ENCODE measurements around the gene KRT1.

The KRT1 gene

GRCh38 chr12:52691841-52692150, 11.6 kb upstream of the KRT1 start:
- H3K27ac ChIP-seq (ENCODE audit: low read depth, low read length) = no peak overlapping the region
- peaks cover 0 to 23% (median 10%) of the 10 kb centered on the region in 5 donors for H3K4me1 ChIP-seq (ENCODE audit: control insufficient read depth in 5 of 5, insufficient read depth in 5 of 5, low read length in 5 of 5)
- no peaks in the 10 kb centered on the region for H3K36me3 ChIP-seq (ENCODE audit: control insufficient read depth in 5 of 5, insufficient read depth in 5 of 5, low read length in 5 of 5)
- H3K27me3 ChIP-seq (ENCODE audit: control insufficient read depth in 5 of 5, insufficient read depth in 4 of 5, low read length in 5 of 5) = peaks cover 17 to 54% (median 30%) of the 10 kb centered on the region in 5 donors
- H3K9me3 ChIP-seq (ENCODE audit: control insufficient read depth in 5 of 5, low read length in 5 of 5) = no peaks in the 10 kb centered on the region
- no peak overlapping the region for H3K4me3 ChIP-seq (ENCODE audit: low read depth in 1 of 5, low read length in 5 of 5)
- H3K9ac ChIP-seq (ENCODE audit: low read length in 5 of 5) = no peak overlapping the region

GRCh38 chr12:52691076-52691840, 11.1 kb upstream of the KRT1 start:
- no peaks in the 10 kb centered on the region for H3K9me3 ChIP-seq (ENCODE audit: control insufficient read depth in 5 of 5, low read length in 5 of 5)
- no peak overlapping the region for H3K27ac ChIP-seq (ENCODE audit: low read depth, low read length)
- H3K27me3 ChIP-seq (ENCODE audit: control insufficient read depth in 5 of 5, insufficient read depth in 4 of 5, low read length in 5 of 5) = peaks cover 17 to 56% (median 32%) of the 10 kb centered on the region in 5 donors
- H3K4me3 ChIP-seq (ENCODE audit: low read depth in 1 of 5, low read length in 5 of 5) = peak overlapping the region in 4 of 5 donors; percentile 20 to 55 (median 38)
- H3K9ac ChIP-seq (ENCODE audit: low read length in 5 of 5) = peak overlapping the region in 1 of 5 donors; percentile 41
- H3K36me3 ChIP-seq (ENCODE audit: control insufficient read depth in 5 of 5, insufficient read depth in 5 of 5, low read length in 5 of 5) = no peaks in the 10 kb centered on the region
- peaks cover 0 to 23% (median 10%) of the 10 kb centered on the region in 5 donors for H3K4me1 ChIP-seq (ENCODE audit: control insufficient read depth in 5 of 5, insufficient read depth in 5 of 5, low read length in 5 of 5)

GRCh38 chr12:52690351-52691075, 10.3 kb upstream of the KRT1 start:
- Histone ChIP-seq H3K27me3 (ENCODE audit: control insufficient read depth in 5 of 5, insufficient read depth in 4 of 5, low read length in 5 of 5) (peaks cover 17 to 57% (median 33%) of the 10 kb centered on the region in 5 donors), H3K9ac (ENCODE audit: low read length in 5 of 5) (peak overlapping the region in 1 of 5 donors; percentile 41), H3K4me1 (ENCODE audit: control insufficient read depth in 5 of 5, insufficient read depth in 5 of 5, low read length in 5 of 5) (peaks cover 0 to 23% (median 10%) of the 10 kb centered on the region in 5 donors), H3K4me3 (ENCODE audit: low read depth in 1 of 5, low read length in 5 of 5) (peak overlapping the region in 3 of 5 donors; percentile 36 to 55 (median 39)), H3K9me3 (ENCODE audit: control insufficient read depth in 5 of 5, low read length in 5 of 5) (no peaks in the 10 kb centered on the region), H3K27ac (ENCODE audit: low read depth, low read length) (no peak overlapping the region), H3K36me3 (ENCODE audit: control insufficient read depth in 5 of 5, insufficient read depth in 5 of 5, low read length in 5 of 5) (no peaks in the 10 kb centered on the region)

GRCh38 chr12:52689936-52690335, 9.7 kb upstream of the KRT1 start:
- Histone ChIP-seq H3K27ac (ENCODE audit: low read depth, low read length) (no peak overlapping the region), H3K36me3 (ENCODE audit: control insufficient read depth in 5 of 5, insufficient read depth in 5 of 5, low read length in 5 of 5) (no peaks in the 10 kb centered on the region), H3K9me3 (ENCODE audit: control insufficient read depth in 5 of 5, low read length in 5 of 5) (no peaks in the 10 kb centered on the region), H3K9ac (ENCODE audit: low read length in 5 of 5) (no peak overlapping the region), H3K4me3 (ENCODE audit: low read depth in 1 of 5, low read length in 5 of 5) (no peak overlapping the region), H3K27me3 (ENCODE audit: control insufficient read depth in 5 of 5, insufficient read depth in 4 of 5, low read length in 5 of 5) (peaks cover 17 to 57% (median 34%) of the 10 kb centered on the region in 5 donors), H3K4me1 (ENCODE audit: control insufficient read depth in 5 of 5, insufficient read depth in 5 of 5, low read length in 5 of 5) (peaks cover 0 to 23% (median 10%) of the 10 kb centered on the region in 5 donors)

GRCh38 chr12:52689239-52689638, 9.0 kb upstream of the KRT1 start:
- Histone ChIP-seq H3K27ac (ENCODE audit: low read depth, low read length) (no peak overlapping the region), H3K4me3 (ENCODE audit: low read depth in 1 of 5, low read length in 5 of 5) (no peak overlapping the region), H3K36me3 (ENCODE audit: control insufficient read depth in 5 of 5, insufficient read depth in 5 of 5, low read length in 5 of 5) (no peaks in the 10 kb centered on the region), H3K9me3 (ENCODE audit: control insufficient read depth in 5 of 5, low read length in 5 of 5) (no peaks in the 10 kb centered on the region), H3K9ac (ENCODE audit: low read length in 5 of 5) (no peak overlapping the region), H3K4me1 (ENCODE audit: control insufficient read depth in 5 of 5, insufficient read depth in 5 of 5, low read length in 5 of 5) (peaks cover 0 to 23% (median 10%) of the 10 kb centered on the region in 5 donors), H3K27me3 (ENCODE audit: control insufficient read depth in 5 of 5, insufficient read depth in 4 of 5, low read length in 5 of 5) (peaks cover 17 to 62% (median 35%) of the 10 kb centered on the region in 5 donors)

- no peaks in the 10 kb centered on the region for H3K36me3 ChIP-seq (ENCODE audit: control insufficient read depth in 5 of 5, insufficient read depth in 5 of 5, low read length in 5 of 5)
- peaks cover 17 to 63% (median 36%) of the 10 kb centered on the region in 5 donors for H3K27me3 ChIP-seq (ENCODE audit: control insufficient read depth in 5 of 5, insufficient read depth in 4 of 5, low read length in 5 of 5)
- peaks cover 0 to 23% (median 10%) of the 10 kb centered on the region in 5 donors for H3K4me1 ChIP-seq (ENCODE audit: control insufficient read depth in 5 of 5, insufficient read depth in 5 of 5, low read length in 5 of 5)
- no peak overlapping the region for H3K27ac ChIP-seq (ENCODE audit: low read depth, low read length)
- H3K9me3 ChIP-seq (ENCODE audit: control insufficient read depth in 5 of 5, low read length in 5 of 5) = no peaks in the 10 kb centered on the region
- no peak overlapping the region for H3K4me3 ChIP-seq (ENCODE audit: low read depth in 1 of 5, low read length in 5 of 5)
- H3K9ac ChIP-seq (ENCODE audit: low read length in 5 of 5) = no peak overlapping the region
Measured at GRCh38 chr12:52688481-52688880, 8.3 kb upstream of the KRT1 start.

- Histone ChIP-seq H3K4me1 (ENCODE audit: control insufficient read depth in 5 of 5, insufficient read depth in 5 of 5, low read length in 5 of 5) (peaks cover 0 to 16% (median 10%) of the 10 kb centered on the region in 5 donors), H3K27me3 (ENCODE audit: control insufficient read depth in 5 of 5, insufficient read depth in 4 of 5, low read length in 5 of 5) (peaks cover 17 to 59% (median 36%) of the 10 kb centered on the region in 5 donors)
Measured at GRCh38 chr12:52687497-52688385, 7.5 kb upstream of the KRT1 start.

GRCh38 chr12:52686756-52687487, 6.7 kb upstream of the KRT1 start:
- Histone ChIP-seq H3K27me3 (ENCODE audit: control insufficient read depth in 5 of 5, insufficient read depth in 4 of 5, low read length in 5 of 5) (peaks cover 13 to 51% (median 33%) of the 10 kb centered on the region in 5 donors), H3K36me3 (ENCODE audit: control insufficient read depth in 5 of 5, insufficient read depth in 5 of 5, low read length in 5 of 5) (no peaks in the 10 kb centered on the region), H3K4me1 (ENCODE audit: control insufficient read depth in 5 of 5, insufficient read depth in 5 of 5, low read length in 5 of 5) (peaks cover 0 to 15% (median 10%) of the 10 kb centered on the region in 5 donors), H3K4me3 (ENCODE audit: low read depth in 1 of 5, low read length in 5 of 5) (no peak overlapping the region), H3K9me3 (ENCODE audit: control insufficient read depth in 5 of 5, low read length in 5 of 5) (no peaks in the 10 kb centered on the region), H3K9ac (ENCODE audit: low read length in 5 of 5) (no peak overlapping the region), H3K27ac (ENCODE audit: low read depth, low read length) (no peak overlapping the region)

More at GRCh38 chr12:52687497-52688385, 7.5 kb upstream of the KRT1 start:
- Histone ChIP-seq H3K9ac (ENCODE audit: low read length in 5 of 5) (no peak overlapping the region), H3K36me3 (ENCODE audit: control insufficient read depth in 5 of 5, insufficient read depth in 5 of 5, low read length in 5 of 5) (no peaks in the 10 kb centered on the region), H3K9me3 (ENCODE audit: control insufficient read depth in 5 of 5, low read length in 5 of 5) (no peaks in the 10 kb centered on the region), H3K27ac (ENCODE audit: low read depth, low read length) (no peak overlapping the region), H3K4me3 (ENCODE audit: low read depth in 1 of 5, low read length in 5 of 5) (no peak overlapping the region)

- Histone ChIP-seq H3K27me3 (ENCODE audit: control insufficient read depth in 5 of 5, insufficient read depth in 4 of 5, low read length in 5 of 5) (peaks cover 13 to 48% (median 29%) of the 10 kb centered on the region in 5 donors), H3K9me3 (ENCODE audit: control insufficient read depth in 5 of 5, low read length in 5 of 5) (no peaks in the 10 kb centered on the region), H3K9ac (ENCODE audit: low read length in 5 of 5) (no peak overlapping the region), H3K27ac (ENCODE audit: low read depth, low read length) (no peak overlapping the region), H3K4me3 (ENCODE audit: low read depth in 1 of 5, low read length in 5 of 5) (no peak overlapping the region), H3K36me3 (ENCODE audit: control insufficient read depth in 5 of 5, insufficient read depth in 5 of 5, low read length in 5 of 5) (no peaks in the 10 kb centered on the region), H3K4me1 (ENCODE audit: control insufficient read depth in 5 of 5, insufficient read depth in 5 of 5, low read length in 5 of 5) (peaks cover 0 to 6% (median 6%) of the 10 kb centered on the region in 5 donors)
Measured at GRCh38 chr12:52686063-52686462, 5.9 kb upstream of the KRT1 start.

All from subcutaneous abdominal adipose tissue (tissue), 5 donors.